Esophagus muscularis mucosa (tissue), 4 donors: ENCODE results near the gene TAF11. TPM values are rescaled to one million over a fixed set of nuclear protein-coding genes. Genes with fewer than 3 reads are reported as not detected.
"Not testable (repeated sequence)": the region's sequence is repeated elsewhere in the genome, so short reads cannot be mapped to it uniquely, and the experiment has no call there.

Experiments
- DNase-seq: peaks from one replicate; pipeline ENCODE4 v3.0.0-alpha.2; 2017; ENCODE audit errors: extremely low spot score
- H3K27ac ChIP-seq, 4 donors: fragments of 200-600 bp; sonication (generic); replicated peaks in 1 of 4; 1 replicate in 3 of 4; 2 replicates in 1 of 4; pipeline ENCODE4 v1.5.1; 2016 to 2019; ENCODE audit warnings: mild to moderate bottlenecking in 1 of 4
- H3K27me3 ChIP-seq, 4 donors: fragments of 200-600 bp; sonication (generic); one replicate each; pipeline versions ENCODE4 v1.5.1 to v1.6.0; 2016 to 2019
- H3K36me3 ChIP-seq, 4 donors: fragments of 200-600 bp; sonication (generic); one replicate each; pipeline ENCODE4 v1.5.1; 2016 to 2019
- H3K4me1 ChIP-seq, 4 donors: fragments of 200-600 bp; sonication (generic); one replicate each; pipeline ENCODE4 v1.5.1; 2016 to 2019
- H3K4me3 ChIP-seq, 4 donors: fragments of 200-600 bp; sonication (generic); 1 replicate in 2 of 4; 2 replicates in 2 of 4; pipeline ENCODE4 v1.5.1; 2016 to 2019; ENCODE audit warnings: mild to moderate bottlenecking in 4 of 4, moderate library complexity in 1 of 4
- H3K9me3 ChIP-seq, 4 donors: fragments of 200-600 bp; sonication (generic); 1 replicate in 3 of 4; 2 replicates in 1 of 4; pipeline ENCODE4 v1.5.1; 2016 to 2019
- EP300 ChIP-seq: sonication (generic); formaldehyde crosslinking; IDR thresholded peaks from one replicate; pipeline ENCODE4 v1.6.1; 2017; ENCODE audit warnings: antibody characterized with exemption
- POLR2A ChIP-seq: fragments of 450-650 bp; IDR thresholded peaks from one replicate; pipeline ENCODE4 v1.6.1; 2017; ENCODE audit warnings: antibody characterized with exemption, moderate library complexity, mild to moderate bottlenecking, low read depth
- POLR2AphosphoS5 ChIP-seq, 2 donors: sonication (generic); formaldehyde crosslinking; IDR thresholded peaks; one replicate each; pipeline ENCODE4 v1.6.1; 2017; ENCODE audit warnings: antibody characterized with exemption in 2 of 2
- WGBS: methylation state at CpG from one replicate; pipeline ENCODE4 v1.1.5; 2018; 5-methylcytosine and 5-hydroxymethylcytosine counted together
- intact Hi-C: fragments of 100-400 bp; cut with DNase I; formaldehyde crosslinking; loops from one replicate; pipeline ENCODE4 v1.15.1; 2023
- total RNA-seq, 4 donors: library from RNA; depleted of rRNA; stranded (reverse); fragments of >200 nt; gene quantifications; one replicate each; pipeline versions ENCODE4 v1.1.0 to v1.2.1, GENCODE V29; 2016
- TF ChIP-seq, protein P1 (sequence below), 3 experiments: fragments of 200-600 bp in 2 of 3; fragments of 450-650 bp in 1 of 3; sonication (generic) in 2 of 3; IDR thresholded peaks; one replicate each; pipeline ENCODE4 v1.5.1; 2017 to 2019; ENCODE audit warnings: antibody characterized with exemption in 3 of 3, mild to moderate bottlenecking in 2 of 3, moderate library complexity in 1 of 3

TAF11 gene
- total RNA-seq, 4 donors from 2014 or later = 18.2 to 26.2 (median 25.4) TPM

DNA sequence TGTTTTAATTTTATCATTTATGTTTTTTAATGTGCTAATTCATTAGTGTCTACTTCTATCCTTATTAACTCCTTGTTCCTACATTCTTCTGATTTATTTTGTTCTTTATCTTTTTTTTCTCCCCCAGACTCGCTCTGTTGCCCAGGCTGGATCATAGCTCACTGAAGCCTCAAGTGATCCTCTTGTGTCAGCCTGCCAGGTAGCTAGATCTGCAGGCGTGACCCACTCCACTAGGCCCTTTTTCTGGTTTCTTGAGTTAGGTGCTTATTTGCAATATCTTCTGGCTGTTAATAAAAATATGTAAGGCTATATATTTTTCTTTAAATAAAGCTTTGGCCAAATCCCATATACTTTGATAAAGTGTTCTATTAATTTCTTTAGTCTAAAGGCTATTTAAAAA lies 2.8 kb downstream of the TAF11 start:
- H3K4me3 ChIP-seq = no peak overlapping the region
- no peak overlapping the region for H3K27ac ChIP-seq
- 97% methylated on average over 2 of the region's 2 CpGs for WGBS
- TF ChIP-seq POLR2A = no peak
- TF ChIP-seq, protein P1, sequence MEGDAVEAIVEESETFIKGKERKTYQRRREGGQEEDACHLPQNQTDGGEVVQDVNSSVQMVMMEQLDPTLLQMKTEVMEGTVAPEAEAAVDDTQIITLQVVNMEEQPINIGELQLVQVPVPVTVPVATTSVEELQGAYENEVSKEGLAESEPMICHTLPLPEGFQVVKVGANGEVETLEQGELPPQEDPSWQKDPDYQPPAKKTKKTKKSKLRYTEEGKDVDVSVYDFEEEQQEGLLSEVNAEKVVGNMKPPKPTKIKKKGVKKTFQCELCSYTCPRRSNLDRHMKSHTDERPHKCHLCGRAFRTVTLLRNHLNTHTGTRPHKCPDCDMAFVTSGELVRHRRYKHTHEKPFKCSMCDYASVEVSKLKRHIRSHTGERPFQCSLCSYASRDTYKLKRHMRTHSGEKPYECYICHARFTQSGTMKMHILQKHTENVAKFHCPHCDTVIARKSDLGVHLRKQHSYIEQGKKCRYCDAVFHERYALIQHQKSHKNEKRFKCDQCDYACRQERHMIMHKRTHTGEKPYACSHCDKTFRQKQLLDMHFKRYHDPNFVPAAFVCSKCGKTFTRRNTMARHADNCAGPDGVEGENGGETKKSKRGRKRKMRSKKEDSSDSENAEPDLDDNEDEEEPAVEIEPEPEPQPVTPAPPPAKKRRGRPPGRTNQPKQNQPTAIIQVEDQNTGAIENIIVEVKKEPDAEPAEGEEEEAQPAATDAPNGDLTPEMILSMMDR (IDR thresholded peaks at IDR 0.05) = no peak
- no peak for TF ChIP-seq POLR2AphosphoS5 (IDR thresholded peaks at IDR 0.05)
- TF ChIP-seq EP300 = no peak
- H3K4me1 ChIP-seq = peaks cover 13 to 37% (median 21%) of the 10 kb centered on the region in 4 donors
- DNase-seq = no peak
- peaks cover 11 to 41% (median 21%) of the 10 kb centered on the region in 4 donors for H3K36me3 ChIP-seq
- H3K9me3 ChIP-seq = no peaks in the 10 kb centered on the region
- intact Hi-C loops = loop anchor here (5.0 kb wide), 2 partner anchors 93 to 128 kb away; partner anchors contain the start of genes BLTP3A and SNRPC
- H3K27me3 ChIP-seq = no peaks in the 10 kb centered on the region

DNA sequence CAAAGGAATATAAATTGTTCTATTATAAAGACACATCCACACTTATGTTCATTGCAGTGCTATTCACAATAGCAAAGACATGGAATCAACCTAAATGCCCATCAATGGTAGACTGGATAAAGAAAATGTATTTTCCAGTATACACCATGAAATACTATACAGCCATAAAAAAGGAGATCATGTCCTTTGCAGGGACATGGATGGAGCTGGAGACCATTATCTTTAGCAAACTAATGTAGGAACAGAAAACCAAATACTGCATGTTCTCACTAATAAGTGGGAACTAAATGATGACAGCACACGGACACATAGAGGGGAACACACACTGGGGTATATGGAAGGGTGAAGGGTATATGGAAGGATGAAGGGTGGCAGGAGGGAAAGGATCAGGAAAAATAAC lies 3.8 kb downstream of the TAF11 start:
- H3K27ac ChIP-seq, intact Hi-C loops, H3K27me3 ChIP-seq, H3K9me3 ChIP-seq, DNase-seq, H3K4me3 ChIP-seq: not testable (repeated sequence)
- H3K36me3 ChIP-seq = peaks cover 19 to 50% (median 30%) of the 10 kb centered on the region in 4 donors
- WGBS = 87% methylated on average over 1 of the region's 1 CpG
- peaks cover 12 to 31% (median 18%) of the 10 kb centered on the region in 4 donors for H3K4me1 ChIP-seq

DNA sequence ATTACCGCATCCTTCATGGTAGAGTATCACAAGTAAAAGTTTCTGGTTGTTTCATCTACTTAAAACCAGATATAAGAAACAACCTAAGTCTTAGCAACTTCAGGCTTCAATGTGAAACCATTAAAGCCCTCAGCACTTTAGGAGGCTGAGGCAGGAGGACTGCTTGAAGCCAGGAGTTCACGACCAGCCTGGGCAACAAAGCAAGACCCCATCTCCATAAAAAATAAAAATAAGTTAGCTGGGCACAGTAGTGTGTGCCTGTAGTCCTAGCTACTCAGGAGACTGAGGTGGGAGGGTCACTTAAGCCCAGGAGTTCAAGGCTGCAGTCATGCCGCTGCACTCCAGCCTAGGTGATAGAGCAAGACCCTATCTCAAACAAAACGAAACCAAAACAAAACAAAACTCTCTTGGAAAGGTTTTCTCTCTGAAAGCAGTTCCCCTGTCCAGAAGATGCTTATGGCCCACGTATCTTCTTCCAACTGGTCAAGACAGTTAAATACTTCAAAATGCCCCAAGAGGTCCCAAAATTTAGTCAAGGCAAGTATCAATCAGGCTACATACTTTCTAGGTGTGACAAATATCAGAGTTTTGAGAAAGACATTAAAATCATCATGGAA lies 9.9 kb downstream of the TAF11 start:
- no peaks in the 10 kb centered on the region for H3K9me3 ChIP-seq
- no peak for DNase-seq
- H3K27me3 ChIP-seq = no peaks in the 10 kb centered on the region
- no peaks in the 10 kb centered on the region for H3K4me1 ChIP-seq
- H3K4me3 ChIP-seq = no peak overlapping the region
- peaks cover 45 to 96% (median 85%) of the 10 kb centered on the region in 4 donors for H3K36me3 ChIP-seq
- TF ChIP-seq POLR2AphosphoS5 (IDR thresholded peaks at IDR 0.05) (no peak), EP300 (no peak), POLR2A (no peak)
- TF ChIP-seq, protein P1 (IDR thresholded peaks at IDR 0.05) = no peak
- no peak overlapping the region for H3K27ac ChIP-seq
- intact Hi-C loops = no loop called here
- WGBS = 93% methylated on average over 5 of the region's 5 CpGs

DNA sequence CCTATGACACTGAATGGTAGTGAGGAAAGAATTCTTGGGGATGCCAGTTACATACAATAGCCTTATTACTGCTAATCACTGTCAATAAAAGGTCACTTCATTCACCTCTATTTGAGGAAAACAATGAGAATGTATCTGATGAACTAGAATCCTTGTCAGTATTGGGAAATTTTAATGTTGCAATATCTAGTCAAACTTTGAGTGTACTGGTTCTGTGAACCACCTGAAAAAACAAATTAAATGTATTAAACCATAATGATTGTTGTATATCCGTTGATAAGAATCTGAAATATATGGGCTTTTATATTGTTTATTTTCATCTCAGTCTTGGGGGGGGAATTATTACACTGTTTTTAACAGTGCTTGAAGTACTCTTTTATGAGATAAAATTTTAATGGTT lies 10.6 kb downstream of the TAF11 start:
- H3K36me3 ChIP-seq = peaks cover 45 to 100% (median 91%) of the 10 kb centered on the region in 4 donors
- 76% methylated on average over 1 of the region's 1 CpG for WGBS
- H3K9me3 ChIP-seq = no peaks in the 10 kb centered on the region
- no peak for DNase-seq
- intact Hi-C loops = no loop called here
- H3K27ac ChIP-seq = no peak overlapping the region
- TF ChIP-seq, protein P1 (IDR thresholded peaks at IDR 0.05) = no peak
- TF ChIP-seq EP300 = no peak
- no peak for TF ChIP-seq POLR2AphosphoS5 (IDR thresholded peaks at IDR 0.05)
- TF ChIP-seq POLR2A = no peak
- H3K4me3 ChIP-seq = no peak overlapping the region
- no peaks in the 10 kb centered on the region for H3K27me3 ChIP-seq
- no peaks in the 10 kb centered on the region for H3K4me1 ChIP-seq

DNA sequence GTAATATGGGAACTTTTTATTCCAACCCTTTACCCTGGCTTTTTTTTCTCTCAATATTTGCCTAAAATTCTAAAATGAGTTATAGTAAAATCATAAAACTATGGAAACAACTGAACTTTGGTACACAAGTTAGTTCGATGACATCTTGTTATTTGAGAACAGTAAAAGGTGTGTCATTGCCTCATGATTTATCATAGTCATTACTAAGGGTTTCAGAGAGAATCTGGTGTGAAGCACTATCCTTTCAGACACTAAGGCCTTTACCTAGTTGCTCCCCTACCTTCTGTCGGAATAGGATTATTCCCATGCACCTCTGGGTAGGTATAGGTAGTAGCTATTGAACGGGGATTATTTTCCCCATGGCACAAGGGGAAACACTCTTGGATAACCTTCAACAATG lies 11.4 kb downstream of the TAF11 start:
- Histone ChIP-seq H3K9me3 (no peaks in the 10 kb centered on the region), H3K36me3 (peaks cover 43 to 100% (median 92%) of the 10 kb centered on the region in 4 donors), H3K4me1 (no peaks in the 10 kb centered on the region), H3K27me3 (no peaks in the 10 kb centered on the region), H3K4me3 (no peak overlapping the region), H3K27ac (no peak overlapping the region)
- TF ChIP-seq EP300 = no peak
- TF ChIP-seq, protein P1 (IDR thresholded peaks at IDR 0.05) = no peak
- no peak for TF ChIP-seq POLR2AphosphoS5 (IDR thresholded peaks at IDR 0.05)
- no peak for TF ChIP-seq POLR2A
- DNase-seq = no peak
- intact Hi-C loops = no loop called here
- 92% methylated on average over 3 of the region's 3 CpGs for WGBS
